Fibroblast of lung (primary cell): ENCODE results near the gene RGS5. TPM values are rescaled to one million over a fixed set of nuclear protein-coding genes. Genes with fewer than 3 reads are reported as not detected.

Experiments
- DNase-seq, 2 donors: peaks; one replicate each; pipeline versions ENCODE4 v3.0.0 to v3.0.0-alpha.2; 2010; ENCODE audit warnings: low read depth in 2 of 2
- H2AFZ ChIP-seq: 2 replicates; pipeline ENCODE4 v1.5.1; 2012; ENCODE audit warnings: low read length, control low read depth, inconsistent platforms
- H3K27ac ChIP-seq: 2 replicates; pipeline ENCODE4 v1.5.1; 2011; ENCODE audit warnings: low read length, control low read depth; ENCODE audit not compliant: insufficient read depth
- H3K27me3 ChIP-seq: 2 replicates; pipeline ENCODE4 v1.5.1; 2011; ENCODE audit warnings: mild to moderate bottlenecking, low read length; ENCODE audit not compliant: control insufficient read depth, insufficient read depth
- H3K36me3 ChIP-seq: 2 replicates; pipeline ENCODE4 v1.5.1; 2011; ENCODE audit warnings: low read length; ENCODE audit not compliant: control insufficient read depth, insufficient read depth
- H3K4me1 ChIP-seq: 2 replicates; pipeline ENCODE4 v1.5.1; 2011; ENCODE audit warnings: low read length; ENCODE audit not compliant: control insufficient read depth, insufficient read depth; ENCODE audit errors: extremely low read depth
- H3K4me2 ChIP-seq: 2 replicates; pipeline ENCODE4 v1.5.1; 2011; ENCODE audit warnings: low read length, control low read depth; ENCODE audit not compliant: insufficient read depth; ENCODE audit errors: extremely low read depth
- H3K4me3 ChIP-seq, 4 experiments: fragments of 200-600 bp in 1 of 4; sonication (generic) in 1 of 4; replicated peaks in 1 of 4; 2 replicates each; pipeline ENCODE4 v1.5.1; 2011 to 2016; ENCODE audit warnings: low read length in 4 of 4, low read depth in 3 of 4, mild to moderate bottlenecking in 3 of 4, control low read depth in 2 of 4, inconsistent platforms in 1 of 4, mixed read lengths in 1 of 4; ENCODE audit not compliant: insufficient read depth in 1 of 4; ENCODE audit errors: control extremely low read depth in 1 of 4
- H3K79me2 ChIP-seq: 2 replicates; pipeline ENCODE4 v1.5.1; 2012; ENCODE audit warnings: mild to moderate bottlenecking, low read length, inconsistent platforms; ENCODE audit not compliant: control insufficient read depth, insufficient read depth
- H3K9ac ChIP-seq: 2 replicates; pipeline ENCODE4 v1.5.1; 2011; ENCODE audit warnings: mild to moderate bottlenecking, low read length, control low read depth; ENCODE audit not compliant: insufficient read depth
- H3K9me3 ChIP-seq: 2 replicates; pipeline ENCODE4 v1.5.1; 2012; ENCODE audit warnings: low read depth, low read length; ENCODE audit not compliant: control insufficient read depth, insufficient read depth
- H4K20me1 ChIP-seq: 2 replicates; pipeline ENCODE4 v1.5.1; 2011; ENCODE audit warnings: low read length; ENCODE audit not compliant: control insufficient read depth, insufficient read depth; ENCODE audit errors: extremely low read depth
- EZH2 ChIP-seq: IDR thresholded peaks from 2 replicates; pipeline ENCODE4 v1.5.1; 2012; ENCODE audit warnings: low read length, control low read depth, mild to moderate bottlenecking; ENCODE audit errors: missing control alignments
- polyA plus RNA-seq, 2 donors: library from polyadenylated mRNA; depleted of rRNA in 1 of 2; stranded (reverse) in 1 of 2; unstranded in 1 of 2; fragments of >200 nt; gene quantifications; 2 replicates each; pipeline ENCODE4 v1.2.1, GENCODE V29; 2011 to 2012; ENCODE audit warnings: missing spikeins in 1 of 2
- total RNA-seq: library from RNA; depleted of rRNA; stranded (reverse); fragments of >200 nt; gene quantifications from 2 replicates; pipeline ENCODE4 v1.2.1, GENCODE V29; 2014
- TF ChIP-seq, protein P1 (sequence below), 2 donors: IDR thresholded peaks in 1 of 2; conservative IDR thresholded peaks in 1 of 2; 1 replicate in 1 of 2; 2 replicates in 1 of 2; pipeline ENCODE4 v1.5.1; 2011 to 2012; ENCODE audit warnings: low read length in 2 of 2, control low read depth in 1 of 2, inconsistent platforms in 1 of 2, low read depth in 1 of 2, mild to moderate bottlenecking in 1 of 2

Gene RGS5
- total and polyA plus RNA-seq, 2 donors (not counting 1 experiment from before 2014, with no cell fraction given): 6.6 to 12.3 TPM

DNA sequence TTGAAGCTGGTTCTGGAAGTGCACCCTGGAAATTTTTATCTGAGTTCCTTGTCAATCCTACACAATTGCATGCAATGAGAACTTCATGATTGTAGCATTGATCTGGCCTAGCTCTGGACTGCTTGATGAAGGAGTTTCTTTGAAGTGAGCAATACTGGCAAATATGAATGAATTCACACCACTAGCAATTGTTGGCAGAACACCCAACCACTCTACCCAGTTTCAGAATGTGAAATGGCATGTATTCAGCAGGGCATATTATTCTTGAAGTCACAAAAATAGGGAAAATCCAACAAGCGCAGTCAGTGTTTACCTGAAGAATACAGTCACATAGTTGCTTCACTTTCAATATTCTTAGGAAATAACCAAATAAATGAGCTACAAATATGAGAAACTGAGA lies 57.3 kb downstream of the RGS5 start:
- Histone ChIP-seq H3K79me2 (no peaks in the 10 kb centered on the region), H2AFZ (no peak overlapping the region), H3K27ac (no peak overlapping the region), H3K4me2 (no peak overlapping the region), H3K27me3 (no peaks in the 10 kb centered on the region), H3K9ac (no peak overlapping the region), H3K4me3 (no peak overlapping the region), H3K9me3 (no peaks in the 10 kb centered on the region), H4K20me1 (no peaks in the 10 kb centered on the region), H3K4me1 (no peaks in the 10 kb centered on the region), H3K36me3 (no peaks in the 10 kb centered on the region)
- no peak for DNase-seq
- TF ChIP-seq, protein P1, sequence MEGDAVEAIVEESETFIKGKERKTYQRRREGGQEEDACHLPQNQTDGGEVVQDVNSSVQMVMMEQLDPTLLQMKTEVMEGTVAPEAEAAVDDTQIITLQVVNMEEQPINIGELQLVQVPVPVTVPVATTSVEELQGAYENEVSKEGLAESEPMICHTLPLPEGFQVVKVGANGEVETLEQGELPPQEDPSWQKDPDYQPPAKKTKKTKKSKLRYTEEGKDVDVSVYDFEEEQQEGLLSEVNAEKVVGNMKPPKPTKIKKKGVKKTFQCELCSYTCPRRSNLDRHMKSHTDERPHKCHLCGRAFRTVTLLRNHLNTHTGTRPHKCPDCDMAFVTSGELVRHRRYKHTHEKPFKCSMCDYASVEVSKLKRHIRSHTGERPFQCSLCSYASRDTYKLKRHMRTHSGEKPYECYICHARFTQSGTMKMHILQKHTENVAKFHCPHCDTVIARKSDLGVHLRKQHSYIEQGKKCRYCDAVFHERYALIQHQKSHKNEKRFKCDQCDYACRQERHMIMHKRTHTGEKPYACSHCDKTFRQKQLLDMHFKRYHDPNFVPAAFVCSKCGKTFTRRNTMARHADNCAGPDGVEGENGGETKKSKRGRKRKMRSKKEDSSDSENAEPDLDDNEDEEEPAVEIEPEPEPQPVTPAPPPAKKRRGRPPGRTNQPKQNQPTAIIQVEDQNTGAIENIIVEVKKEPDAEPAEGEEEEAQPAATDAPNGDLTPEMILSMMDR (conservative IDR thresholded peaks at IDR 0.05 in 1 of 2, IDR thresholded peaks at IDR 0.05 in 1 of 2; ENCODE audit: low read depth in 1 of 2, low read length in 2 of 2): no peak
- TF ChIP-seq EZH2: no peak

DNA sequence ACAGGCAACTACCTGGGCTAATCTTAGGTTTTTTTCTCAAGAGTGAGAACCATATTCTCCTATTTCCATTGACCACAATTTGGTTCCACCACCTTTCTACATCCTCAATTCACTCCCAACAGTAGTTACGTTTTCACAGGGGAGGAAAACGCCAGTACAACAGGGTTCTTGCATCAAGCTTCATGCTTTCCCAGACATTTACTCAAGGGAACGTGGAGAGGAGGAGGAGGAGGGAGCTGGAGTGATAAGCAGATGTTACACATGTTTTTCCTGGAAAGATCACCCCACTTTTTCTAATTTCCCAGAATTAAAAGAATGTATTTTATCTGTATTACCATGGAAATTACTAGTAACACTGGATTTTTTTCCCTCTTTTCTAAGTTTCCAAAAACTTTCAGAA lies 58.3 kb downstream of the RGS5 start:
- H3K27me3 ChIP-seq: no peaks in the 10 kb centered on the region
- no peak overlapping the region for H3K27ac ChIP-seq
- no peak overlapping the region for H3K4me2 ChIP-seq
- DNase-seq: no peak
- TF ChIP-seq EZH2: no peak
- TF ChIP-seq, protein P1 (conservative IDR thresholded peaks at IDR 0.05 in 1 of 2, IDR thresholded peaks at IDR 0.05 in 1 of 2; ENCODE audit: low read depth in 1 of 2, low read length in 2 of 2): no peak
- H3K9me3 ChIP-seq: no peaks in the 10 kb centered on the region
- H3K36me3 ChIP-seq: no peaks in the 10 kb centered on the region
- H3K79me2 ChIP-seq: no peaks in the 10 kb centered on the region
- no peak overlapping the region for H3K4me3 ChIP-seq
- H3K9ac ChIP-seq: no peak overlapping the region
- H4K20me1 ChIP-seq: no peaks in the 10 kb centered on the region
- H2AFZ ChIP-seq: no peak overlapping the region
- no peaks in the 10 kb centered on the region for H3K4me1 ChIP-seq

DNA sequence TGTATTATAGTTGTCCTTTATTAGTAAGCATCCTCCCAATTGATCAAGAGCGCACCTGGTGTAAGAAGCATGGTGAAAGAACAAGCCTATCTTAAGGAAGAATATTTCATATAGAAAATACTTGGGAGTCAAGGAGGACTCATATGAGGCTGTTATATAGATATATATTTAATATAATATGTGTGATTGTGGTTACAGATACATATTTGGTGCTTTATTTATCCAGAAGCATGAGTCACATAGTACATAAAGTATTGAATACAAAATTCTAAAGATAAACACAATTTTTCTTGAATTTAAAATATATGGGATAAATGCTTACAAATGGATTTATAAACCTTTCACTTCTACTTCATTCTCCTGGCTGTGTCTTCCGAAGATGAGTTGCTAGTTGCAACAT lies 60.6 kb downstream of the RGS5 start:
- Histone ChIP-seq H2AFZ (no peak overlapping the region), H3K4me3 (no peak overlapping the region), H3K36me3 (no peaks in the 10 kb centered on the region), H3K27me3 (no peaks in the 10 kb centered on the region), H3K79me2 (no peaks in the 10 kb centered on the region), H3K4me1 (no peaks in the 10 kb centered on the region), H3K27ac (no peak overlapping the region), H3K4me2 (no peak overlapping the region), H3K9ac (no peak overlapping the region), H3K9me3 (no peaks in the 10 kb centered on the region), H4K20me1 (no peaks in the 10 kb centered on the region)
- no peak for DNase-seq
- TF ChIP-seq EZH2: no peak
- TF ChIP-seq, protein P1 (conservative IDR thresholded peaks at IDR 0.05 in 1 of 2, IDR thresholded peaks at IDR 0.05 in 1 of 2; ENCODE audit: low read depth in 1 of 2, low read length in 2 of 2): no peak
